OCI-LY1 (cell line): Measurements from ENCODE around the gene GEMIN5.

Experiments used
- H2AFZ ChIP-seq: fragments of 200-600 bp; sonication (generic), shearing (Covaris generic); 2 replicates; pipeline ENCODE4 v1.6.0; 2014; ENCODE audit warnings: antibody characterized with exemption, mild to moderate bottlenecking, low read length
- H3F3A ChIP-seq: fragments of 200-600 bp; sonication (generic), shearing (Covaris generic); 2 replicates; pipeline ENCODE4 v1.6.0; 2014; ENCODE audit warnings: mild to moderate bottlenecking, antibody characterized with exemption, low read length, moderate library complexity; ENCODE audit not compliant: insufficient read depth
- H3K27ac ChIP-seq: fragments of 200-600 bp; sonication (generic); 2 replicates; pipeline ENCODE4 v1.5.1; 2014; ENCODE audit warnings: low read length, mixed run types, mild to moderate bottlenecking, low read depth; ENCODE audit not compliant: poor library complexity, severe bottlenecking
- H3K27me3 ChIP-seq: fragments of 200-600 bp; sonication (generic); 2 replicates; pipeline ENCODE4 v1.6.0; 2014; ENCODE audit warnings: antibody characterized with exemption, mild to moderate bottlenecking, low read length, moderate library complexity; ENCODE audit not compliant: insufficient read depth
- H3K36me3 ChIP-seq: fragments of 200-600 bp; sonication (generic); 2 replicates; pipeline ENCODE4 v1.6.1; 2014; ENCODE audit warnings: mild to moderate bottlenecking, antibody characterized with exemption, low read length, moderate library complexity, mixed read lengths; ENCODE audit not compliant: insufficient read depth
- H3K4me1 ChIP-seq: fragments of 200-600 bp; sonication (generic); 2 replicates; pipeline ENCODE4 v1.5.1; 2014; ENCODE audit warnings: mild to moderate bottlenecking, low read length, moderate library complexity; ENCODE audit not compliant: insufficient read depth, severe bottlenecking
- H3K4me2 ChIP-seq: fragments of 200-600 bp; sonication (generic), shearing (Covaris generic); 2 replicates; pipeline ENCODE4 v1.6.1; 2014; ENCODE audit warnings: low read length
- H3K4me3 ChIP-seq: fragments of 200-600 bp; sonication (generic); 2 replicates; pipeline ENCODE4 v1.5.1; 2014; ENCODE audit warnings: low read length, low read depth, mild to moderate bottlenecking, mixed read lengths; ENCODE audit not compliant: poor library complexity, severe bottlenecking
- H3K79me2 ChIP-seq: fragments of 200-600 bp; shearing (Covaris generic); 2 replicates; pipeline ENCODE4 v1.6.1; 2016; ENCODE audit warnings: mixed run types, low read length, mixed read lengths; ENCODE audit not compliant: insufficient read depth
- H3K9ac ChIP-seq: fragments of 200-600 bp; sonication (generic), shearing (Covaris generic); 2 replicates; pipeline ENCODE4 v1.6.1; 2014; ENCODE audit warnings: mild to moderate bottlenecking, low read length, mixed read lengths
- H3K9me2 ChIP-seq: fragments of 200-600 bp; sonication (generic), shearing (Covaris generic); 2 replicates; pipeline ENCODE4 v1.6.1; 2014; ENCODE audit warnings: low read depth, mild to moderate bottlenecking, low read length, mixed read lengths
- H3K9me3 ChIP-seq: fragments of 200-600 bp; shearing (Covaris generic); 2 replicates; pipeline ENCODE4 v1.6.1; 2014; ENCODE audit warnings: low read length, mixed read lengths
- H4K20me1 ChIP-seq: fragments of 200-600 bp; sonication (generic), shearing (Covaris generic); 2 replicates; pipeline ENCODE4 v1.6.0; 2016; ENCODE audit warnings: mild to moderate bottlenecking, low read length; ENCODE audit not compliant: insufficient read depth
- EZH2 ChIP-seq: fragments of 200-600 bp; sonication (generic), shearing (Covaris generic); IDR thresholded peaks from 2 replicates; pipeline ENCODE4 v1.8.0; 2017; ENCODE audit warnings: borderline replicate concordance, mixed run types, mild to moderate bottlenecking, antibody characterized with exemption, low read length, moderate library complexity, mixed read lengths
- TF ChIP-seq, protein P1 (sequence below): fragments of 200-600 bp; sonication (generic), shearing (Covaris generic); IDR thresholded peaks from 2 replicates; pipeline ENCODE4 v1.5.1; 2017; ENCODE audit warnings: mild to moderate bottlenecking, antibody characterized with exemption, low read length, moderate library complexity, mixed read lengths

Gene GEMIN5

DNA sequence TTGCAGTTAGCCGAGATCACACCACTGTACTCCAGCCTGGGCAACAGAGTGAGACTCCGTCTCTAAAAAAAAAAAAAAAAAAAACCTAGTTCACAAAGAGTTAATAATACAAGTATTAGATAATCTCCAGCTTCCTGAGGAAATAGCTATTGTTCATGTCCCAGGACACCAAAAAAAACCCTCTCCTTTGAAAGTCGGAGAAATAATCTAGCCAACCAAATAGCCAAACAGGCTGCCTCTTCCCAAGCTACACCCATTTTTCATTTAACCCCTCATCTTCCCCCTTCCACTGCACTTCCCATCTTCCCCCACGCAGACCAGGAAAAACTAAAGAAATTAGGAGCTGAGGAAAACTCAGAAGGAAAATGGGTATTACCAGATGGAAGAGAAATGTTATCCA, 56.0 kb downstream of the GEMIN5 start:
- Histone ChIP-seq H3F3A (no peaks in the 10 kb centered on the region), H3K4me1 (no peaks in the 10 kb centered on the region), H3K9me3 (peaks cover 30% of the 10 kb centered on the region), H3K9me2 (no peaks in the 10 kb centered on the region), H3K4me2 (no peak overlapping the region), H3K79me2 (no peaks in the 10 kb centered on the region), H3K27ac (no peak overlapping the region), H3K36me3 (peaks cover 48% of the 10 kb centered on the region), H3K4me3 (no peak overlapping the region), H2AFZ (no peak overlapping the region), H3K9ac (no peak overlapping the region), H4K20me1 (no peaks in the 10 kb centered on the region), H3K27me3 (no peaks in the 10 kb centered on the region)
- TF ChIP-seq, protein P1, sequence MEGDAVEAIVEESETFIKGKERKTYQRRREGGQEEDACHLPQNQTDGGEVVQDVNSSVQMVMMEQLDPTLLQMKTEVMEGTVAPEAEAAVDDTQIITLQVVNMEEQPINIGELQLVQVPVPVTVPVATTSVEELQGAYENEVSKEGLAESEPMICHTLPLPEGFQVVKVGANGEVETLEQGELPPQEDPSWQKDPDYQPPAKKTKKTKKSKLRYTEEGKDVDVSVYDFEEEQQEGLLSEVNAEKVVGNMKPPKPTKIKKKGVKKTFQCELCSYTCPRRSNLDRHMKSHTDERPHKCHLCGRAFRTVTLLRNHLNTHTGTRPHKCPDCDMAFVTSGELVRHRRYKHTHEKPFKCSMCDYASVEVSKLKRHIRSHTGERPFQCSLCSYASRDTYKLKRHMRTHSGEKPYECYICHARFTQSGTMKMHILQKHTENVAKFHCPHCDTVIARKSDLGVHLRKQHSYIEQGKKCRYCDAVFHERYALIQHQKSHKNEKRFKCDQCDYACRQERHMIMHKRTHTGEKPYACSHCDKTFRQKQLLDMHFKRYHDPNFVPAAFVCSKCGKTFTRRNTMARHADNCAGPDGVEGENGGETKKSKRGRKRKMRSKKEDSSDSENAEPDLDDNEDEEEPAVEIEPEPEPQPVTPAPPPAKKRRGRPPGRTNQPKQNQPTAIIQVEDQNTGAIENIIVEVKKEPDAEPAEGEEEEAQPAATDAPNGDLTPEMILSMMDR: no peak
- TF ChIP-seq EZH2: no peak

DNA sequence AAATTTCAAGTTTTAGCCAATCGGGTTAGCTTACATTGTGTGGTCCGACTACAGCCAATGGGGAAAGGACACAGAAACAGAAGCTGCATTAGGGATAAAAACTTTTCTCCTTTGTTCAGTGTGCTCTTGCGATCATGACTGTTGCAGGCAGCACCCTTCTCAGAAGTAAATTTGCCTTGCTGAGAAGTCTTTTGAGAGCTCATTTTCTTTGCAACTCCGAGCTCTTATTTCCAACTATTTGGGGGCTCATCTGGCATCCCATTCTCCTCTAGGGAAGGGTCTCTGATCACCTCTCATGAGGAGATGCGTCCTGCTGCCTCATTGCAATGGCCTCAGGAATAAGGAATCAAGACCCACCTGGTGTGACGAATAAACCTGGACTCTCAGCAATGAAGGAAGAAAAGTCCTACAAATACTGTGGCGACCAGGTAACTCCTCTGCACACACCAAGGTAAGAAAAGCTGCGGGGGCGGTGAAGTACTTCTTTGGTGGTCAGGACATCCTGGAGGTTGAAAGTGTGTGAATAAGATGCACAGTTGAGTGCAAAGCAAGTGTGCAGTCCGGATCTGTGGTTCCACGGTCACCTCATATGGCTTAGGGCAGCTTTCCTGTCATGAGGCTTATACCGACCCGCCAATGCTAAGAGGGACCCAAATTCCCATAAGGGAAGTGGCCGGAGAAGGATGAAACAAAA, 59.2 kb downstream of the GEMIN5 start:
- H3K9me3 ChIP-seq: peaks cover 16% of the 10 kb centered on the region; the same call in 1 of the 2 replicates
- no peak overlapping the region for H3K9ac ChIP-seq
- no peaks in the 10 kb centered on the region for H3F3A ChIP-seq
- no peaks in the 10 kb centered on the region for H3K27me3 ChIP-seq
- no peak overlapping the region for H2AFZ ChIP-seq
- no peaks in the 10 kb centered on the region for H3K79me2 ChIP-seq
- no peak overlapping the region for H3K27ac ChIP-seq
- no peak overlapping the region for H3K4me2 ChIP-seq
- H3K9me2 ChIP-seq: no peaks in the 10 kb centered on the region
- H3K36me3 ChIP-seq: peaks cover 51% of the 10 kb centered on the region
- no peak overlapping the region for H3K4me3 ChIP-seq
- no peaks in the 10 kb centered on the region for H3K4me1 ChIP-seq
- H4K20me1 ChIP-seq: no peaks in the 10 kb centered on the region
- no peak for TF ChIP-seq EZH2
- TF ChIP-seq, protein P1: no peak

DNA sequence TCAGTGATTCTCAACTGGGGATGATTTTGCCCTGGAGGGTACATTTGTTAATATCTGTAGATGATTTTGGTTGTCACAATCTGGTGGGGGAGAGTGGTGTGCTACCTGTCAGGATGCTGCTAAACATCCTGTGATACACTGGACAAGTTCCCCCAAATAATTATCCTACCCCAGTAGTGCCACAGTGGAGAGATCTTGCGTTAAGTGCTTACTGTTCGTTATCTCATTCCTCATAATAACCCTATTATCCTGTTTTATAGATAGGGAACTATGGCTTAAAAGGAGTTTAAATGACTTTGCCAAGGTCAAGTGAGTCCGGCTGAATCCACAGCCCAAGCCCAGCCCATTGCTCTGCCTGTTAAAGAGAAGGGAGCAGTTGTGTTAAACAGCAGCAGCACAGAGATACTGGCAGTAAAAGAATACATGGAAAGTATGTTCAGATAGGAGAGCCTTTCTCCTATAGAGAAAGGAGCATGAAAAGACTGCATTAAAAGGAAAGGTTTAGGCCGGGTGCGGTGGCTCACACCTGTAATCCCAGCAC, 64.2 kb downstream of the GEMIN5 start:
- Histone ChIP-seq H3F3A (no peaks in the 10 kb centered on the region), H3K4me3 (no peak overlapping the region), H3K27me3 (no peaks in the 10 kb centered on the region), H3K9me2 (no peaks in the 10 kb centered on the region), H3K27ac (no peak overlapping the region), H3K36me3 (peaks cover 81% of the 10 kb centered on the region), H4K20me1 (no peaks in the 10 kb centered on the region), H3K9me3 (peaks cover 12% of the 10 kb centered on the region; the same call in 1 of the 2 replicates), H2AFZ (no peak overlapping the region), H3K9ac (no peak overlapping the region), H3K4me1 (no peaks in the 10 kb centered on the region), H3K79me2 (no peaks in the 10 kb centered on the region), H3K4me2 (no peak overlapping the region)
- TF ChIP-seq EZH2: no peak
- TF ChIP-seq, protein P1: no peak
